Measurements from ENCODE around the gene COQ10B. TPM values are rescaled to one million over a fixed set of nuclear protein-coding genes. Genes with fewer than 3 reads are reported as not detected.

The COQ10B gene
- total and polyA plus RNA-seq, 2 of the 4 experiments (the other 2 are of a cell fraction): 9.5 to 28.7 TPM

- H3K36me3 ChIP-seq (ENCODE audit: control insufficient read depth, insufficient read depth, low read length): no peaks in the 10 kb centered on the region
- in situ Hi-C loops (cut with MboI; ENCODE audit: low sequenced_read_pairs): no loop called here
- peak within 1 kb of the TSS; percentile 81 for H3K18ac ChIP-seq (ENCODE audit: low read depth, low read length)
- H3K4me1 ChIP-seq (ENCODE audit: control insufficient read depth, insufficient read depth, low read length): peaks cover 7% of the 10 kb centered on the region
- TSS peak; percentile 64 for BruUV-seq (replicated peaks)
- H4K91ac ChIP-seq (ENCODE audit: insufficient read depth, low read depth, low read length): peak within 1 kb of the TSS; percentile 94
- dilution Hi-C loops (cut with HindIII; ENCODE audit: low sequenced_read_pairs, unreplicated experiment): no loop called here
- H3K9me3 ChIP-seq (ENCODE audit: control insufficient read depth, insufficient read depth, low read length): no peaks in the 10 kb centered on the region
- 0% methylated on average over 41 of the region's 74 CpGs; no CpG with 5 or more reads in 1 of the 2 experiments for WGBS, 2 experiments (ENCODE audit: extremely low coverage in 2 of 2, insufficient read length in 1 of 2)
- H3K14ac ChIP-seq (replicated peaks; ENCODE audit: low read depth, low read length): peak within 1 kb of the TSS; percentile 97
- peak within 1 kb of the TSS; percentile 93 for H2AK9ac ChIP-seq (replicated peaks; ENCODE audit: low read depth, low read length, poor library complexity)
- peak within 1 kb of the TSS; percentile 90 for H3K4me3 ChIP-seq (ENCODE audit: insufficient read depth, low read depth, low read length)
- H3K23ac ChIP-seq (ENCODE audit: low read depth, low read length): peak within 1 kb of the TSS; percentile 97
- peaks cover 39% of the 10 kb centered on the region for H4K20me1 ChIP-seq (ENCODE audit: insufficient read depth, low read length)
- ChIA-PET POLR2A (ENCODE audit: unreplicated experiment) (interaction anchor here (0.6 to 1.1 kb wide), 4 partner anchors 9 to 65 kb away, joined by 3 to 5 read pairs (median 4); partner anchors contain the start of gene HSPE1), CTCF (interaction anchor here (0.6 to 1.0 kb wide), 2 partner anchors 10 to 12 kb away, joined by 3 to 5 read pairs; no protein-coding TSS in a partner anchor)
- DNase-seq (peak; percentile 98), ATAC-seq (ENCODE audit: low read depth) (peak; percentile 94)
- peak within 1 kb of the TSS; percentile 92 for H2AK5ac ChIP-seq (ENCODE audit: low read depth, low read length)
- peak within 1 kb of the TSS; percentile 99 for H3K9ac ChIP-seq (ENCODE audit: low read depth, low read length)
- peak within 1 kb of the TSS; percentile 84 to 99 for H4K8ac ChIP-seq (ENCODE audit: low read depth in 2 of 2, low read length in 2 of 2)
- peak within 1 kb of the TSS; percentile 98 for H3K56ac ChIP-seq (ENCODE audit: extremely low read depth, insufficient read depth, low read length)
- H3K4me2 ChIP-seq (ENCODE audit: low read depth, low read length): peak within 1 kb of the TSS; percentile 100
- peak within 1 kb of the TSS; percentile 97 for H3K27ac ChIP-seq (ENCODE audit: insufficient read depth, low read length)
- peaks cover 6 to 14% of the 10 kb centered on the region in 2 experiments for H3K79me1 ChIP-seq (ENCODE audit: low read depth in 1 of 2, low read length in 2 of 2)
- H2BK20ac ChIP-seq (ENCODE audit: low read depth, low read length): 0 out of 2 replicates have a peak within 1 kb of the TSS, but pooled peaks have one; percentile 39
- peak within 1 kb of the TSS; percentile 97 for H3K4ac ChIP-seq (ENCODE audit: low read depth, low read length)
- intact Hi-C loops (cut with micrococcal nuclease): loop anchor here (1.0 to 10.0 kb wide), 2 partner anchors 18 to 270 kb away; partner anchors contain the start of genes COQ10B and MARS2
- peak within 1 kb of the TSS; percentile 54; the same call in 1 of the 2 replicates for H2BK120ac ChIP-seq (ENCODE audit: low read depth, low read length)
- peaks cover 9% of the 10 kb centered on the region for H3K9me1 ChIP-seq (ENCODE audit: insufficient read depth, low read length)
- H4K5ac ChIP-seq (ENCODE audit: low read depth, low read length): peak within 1 kb of the TSS; percentile 94
- H3K27me3 ChIP-seq (ENCODE audit: control insufficient read depth, insufficient read depth, low read length): no peaks in the 10 kb centered on the region
- H2BK15ac ChIP-seq (ENCODE audit: low read depth, low read length): peak within 1 kb of the TSS; percentile 71; the same call in 1 of the 3 replicates
- peak within 1 kb of the TSS; percentile 96 for H2AFZ ChIP-seq (replicated peaks; ENCODE audit: low read length, poor library complexity)
- peak within 1 kb of the TSS; percentile 95 for H2BK5ac ChIP-seq (ENCODE audit: low read depth, low read length, poor library complexity, severe bottlenecking)
- no peak for TF ChIP-seq RCOR1 (IDR thresholded peaks at IDR 0.05; ENCODE audit: insufficient replicate concordance, low read length)
- TF ChIP-seq CTCF (conservative IDR thresholded peaks at IDR 0.05; ENCODE audit: low read depth, low read length): no peak
- TF ChIP-seq MXI1 (IDR thresholded peaks at IDR 0.05; ENCODE audit: borderline replicate concordance, low read depth, low read length): peak; percentile 31; the same call in 1 of the 2 replicates
- TF ChIP-seq NFE2L2 (IDR thresholded peaks at IDR 0.05; ENCODE audit: low read depth, low read length): no peak
- no peak for TF ChIP-seq MAFK (IDR thresholded peaks at IDR 0.05; ENCODE audit: low read depth, low read length)
- TF ChIP-seq RAD21 (IDR thresholded peaks at IDR 0.05; ENCODE audit: low read length): no peak
- TF ChIP-seq CHD1 (IDR thresholded peaks at IDR 0.05; ENCODE audit: low read depth, low read length): peak; percentile 96; the same call in 1 of the 2 replicates
- peak; percentile 97 for TF ChIP-seq POLR2A (IDR thresholded peaks at IDR 0.05; ENCODE audit: low read depth, low read length)
- peak; percentile 97 for TF ChIP-seq USF2 (IDR thresholded peaks at IDR 0.05; ENCODE audit: low read depth, low read length)
- peak; percentile 73; the same call in 1 of the 2 replicates for TF ChIP-seq MAZ (IDR thresholded peaks at IDR 0.05; ENCODE audit: borderline replicate concordance, low read depth, low read length)
- no peak for TF ChIP-seq RFX5 (IDR thresholded peaks at IDR 0.05; ENCODE audit: low read depth, low read length)
- no peak for TF ChIP-seq SMC3 (IDR thresholded peaks at IDR 0.05; ENCODE audit: low read depth, low read length)
- no peak for TF ChIP-seq FOS (IDR thresholded peaks at IDR 0.05; ENCODE audit: low read depth, low read length)
Observed at GRCh38 chr2:197434541-197435513, 18.5 kb upstream of the COQ10B start, which contains the start of gene SF3B1. Gene SF3B1 (minus strand): TSS chr2:197435028. CDS start chr2:197434999, 29 bp downstream.

Measured in IMR-90 (cell line).